ENCODE data around the gene PPARA.

PPARA gene

GRCh38 chr22:46150034-46150654, at the start of gene PPARA:
PPARA (plus strand) TSS chr22:46150526; CDS start chr22:46198384, 47,858 bp downstream.
- in situ Hi-C loops (cut with HindIII; ENCODE audit: low sequenced_read_pairs), result no loop called here

GRCh38 chr22:46102159-46102558, 48.2 kb upstream of the PPARA start:
- in situ Hi-C loops (cut with HindIII; ENCODE audit: low sequenced_read_pairs), result no loop called here

GRCh38 chr22:46102752-46103151, 47.6 kb upstream of the PPARA start:
- in situ Hi-C loops (cut with HindIII; ENCODE audit: low sequenced_read_pairs), result no loop called here

GRCh38 chr22:46103181-46103580, 47.1 kb upstream of the PPARA start:
- in situ Hi-C loops (cut with HindIII; ENCODE audit: low sequenced_read_pairs), result no loop called here

DNA sequence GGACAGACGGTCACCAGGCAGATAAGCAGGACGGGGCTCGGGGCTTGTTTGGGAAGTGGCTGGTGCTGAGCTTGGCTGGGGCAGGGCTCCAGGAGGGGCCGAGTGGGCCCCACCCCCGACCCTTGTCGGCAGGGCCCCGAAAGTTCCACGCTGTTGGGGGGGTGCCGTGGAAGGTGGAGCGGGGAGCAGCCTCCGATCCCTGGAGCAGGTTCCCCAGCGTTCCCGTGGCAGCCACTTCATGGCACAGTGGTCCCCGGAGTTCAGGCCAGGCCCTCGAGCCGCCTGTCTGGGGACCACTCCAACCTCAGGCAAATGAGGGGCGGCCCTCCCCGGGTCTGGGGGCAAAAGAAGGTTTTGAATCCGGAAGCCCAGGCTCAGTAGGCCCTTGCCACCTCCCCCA, 46.7 kb upstream of the PPARA start:
- in situ Hi-C loops (cut with HindIII; ENCODE audit: low sequenced_read_pairs), result no loop called here

- in situ Hi-C loops (cut with HindIII; ENCODE audit: low sequenced_read_pairs), result no loop called here
Observed at GRCh38 chr22:46104170-46104880, 46.0 kb upstream of the PPARA start.

DNA sequence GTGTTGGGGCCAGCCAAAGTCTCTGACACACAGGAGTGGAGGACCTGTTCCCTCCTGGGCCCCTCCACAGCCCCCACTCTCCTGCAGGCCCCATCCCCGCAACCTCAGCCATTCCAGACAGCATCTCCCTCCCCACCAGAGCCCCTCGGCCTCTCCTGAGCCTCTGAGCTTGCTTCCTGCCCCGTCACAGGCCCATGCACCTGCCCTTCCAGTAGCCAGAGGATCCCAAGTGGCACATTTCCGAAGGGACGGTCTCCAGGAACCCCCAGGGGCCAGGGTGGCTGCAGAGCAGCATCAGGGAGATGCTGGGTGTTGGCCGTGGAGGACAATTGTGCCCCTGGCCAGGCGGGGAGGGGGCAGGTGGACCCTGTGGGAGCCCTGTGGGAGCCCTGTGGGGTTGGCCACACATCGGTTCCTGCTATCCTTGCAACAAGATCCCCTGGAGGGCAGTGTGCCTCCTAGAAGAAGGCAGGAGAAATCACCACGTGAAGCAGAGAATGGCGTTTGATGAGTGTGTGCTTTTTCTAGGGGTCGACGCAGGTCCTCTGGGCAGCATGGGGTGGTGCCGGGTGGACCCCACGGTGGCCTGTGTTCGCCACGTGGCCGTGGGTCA, 45.3 kb upstream of the PPARA start:
- in situ Hi-C loops (cut with HindIII; ENCODE audit: low sequenced_read_pairs), result no loop called here

DNA sequence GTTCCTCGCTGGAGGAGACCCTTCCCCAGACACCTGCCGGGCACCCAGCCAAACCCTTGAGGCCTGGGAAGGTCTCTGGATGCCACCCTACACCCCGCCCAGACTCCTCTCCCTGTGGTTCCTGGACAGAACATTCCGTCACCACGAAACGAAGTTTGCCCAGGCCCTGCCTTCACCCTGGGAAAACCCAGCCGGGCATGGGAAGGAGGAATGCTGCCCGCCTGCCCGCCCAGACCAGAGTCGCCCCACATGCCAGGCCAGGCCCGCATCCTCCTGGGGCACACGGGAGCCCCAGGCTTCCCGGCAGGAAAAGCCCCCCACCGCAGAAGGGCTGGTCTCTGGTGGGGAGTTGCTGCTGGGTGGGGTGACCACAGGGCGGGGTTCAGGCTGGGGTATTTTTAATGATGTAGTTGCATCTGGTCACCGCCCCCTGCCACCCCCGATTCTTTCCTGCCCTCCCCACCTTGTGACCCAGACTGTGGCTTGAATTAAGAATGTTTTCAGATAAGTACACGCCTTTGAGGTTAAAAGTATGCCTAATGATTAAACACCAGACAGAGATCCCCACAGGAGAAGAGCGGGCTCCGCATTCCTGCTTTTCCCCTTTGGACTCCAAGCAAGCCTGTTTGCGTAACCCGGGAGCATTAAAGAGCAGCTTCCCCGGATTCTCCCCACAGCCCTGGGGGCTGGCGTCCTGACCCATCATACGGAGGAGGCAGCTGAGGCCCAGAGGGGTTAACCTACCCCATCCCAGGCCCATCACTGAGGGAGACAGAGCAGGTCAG, 44.6 kb upstream of the PPARA start:
- in situ Hi-C loops (cut with HindIII; ENCODE audit: low sequenced_read_pairs), result no loop called here

DNA sequence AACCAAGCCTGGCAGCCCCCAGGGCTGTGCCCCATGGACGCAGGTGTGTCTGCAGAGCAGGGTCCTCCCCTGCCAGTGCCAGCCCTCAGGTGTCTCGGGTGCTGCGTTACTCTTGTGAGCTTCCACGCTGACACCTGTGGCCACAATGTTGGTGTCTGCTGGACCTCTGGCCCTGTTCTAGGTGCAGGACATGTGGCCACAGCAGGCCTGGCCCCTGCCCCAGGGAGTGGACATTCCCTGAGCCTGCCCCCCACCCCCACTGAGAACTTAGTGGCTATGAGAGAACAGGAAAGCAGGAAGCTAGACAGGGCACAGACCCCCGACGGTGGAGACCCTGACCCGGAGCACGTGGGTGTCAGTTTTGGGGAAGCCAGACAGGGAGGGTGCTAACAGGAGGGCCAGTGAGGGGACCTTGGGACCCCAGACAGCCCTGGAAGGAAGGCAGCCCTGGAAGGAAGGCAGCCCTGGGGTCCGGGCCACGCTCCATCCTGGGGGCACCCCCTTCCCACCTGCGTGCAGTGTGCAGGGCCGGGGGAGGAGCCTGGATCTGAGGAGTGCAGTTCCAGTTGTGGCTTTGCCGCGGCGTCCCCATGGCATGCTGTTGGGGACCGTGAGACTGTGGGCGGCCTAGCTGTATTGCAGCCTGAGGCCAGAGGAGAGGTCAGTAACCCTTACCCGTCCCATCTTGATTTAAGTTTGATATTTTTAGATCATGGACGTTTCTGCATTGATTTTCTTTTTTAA, 43.9 kb upstream of the PPARA start:
- in situ Hi-C loops (cut with HindIII; ENCODE audit: low sequenced_read_pairs), result no loop called here

GRCh38 chr22:46107089-46107664, 43.1 kb upstream of the PPARA start:
- in situ Hi-C loops (cut with HindIII; ENCODE audit: low sequenced_read_pairs), result no loop called here

DNA sequence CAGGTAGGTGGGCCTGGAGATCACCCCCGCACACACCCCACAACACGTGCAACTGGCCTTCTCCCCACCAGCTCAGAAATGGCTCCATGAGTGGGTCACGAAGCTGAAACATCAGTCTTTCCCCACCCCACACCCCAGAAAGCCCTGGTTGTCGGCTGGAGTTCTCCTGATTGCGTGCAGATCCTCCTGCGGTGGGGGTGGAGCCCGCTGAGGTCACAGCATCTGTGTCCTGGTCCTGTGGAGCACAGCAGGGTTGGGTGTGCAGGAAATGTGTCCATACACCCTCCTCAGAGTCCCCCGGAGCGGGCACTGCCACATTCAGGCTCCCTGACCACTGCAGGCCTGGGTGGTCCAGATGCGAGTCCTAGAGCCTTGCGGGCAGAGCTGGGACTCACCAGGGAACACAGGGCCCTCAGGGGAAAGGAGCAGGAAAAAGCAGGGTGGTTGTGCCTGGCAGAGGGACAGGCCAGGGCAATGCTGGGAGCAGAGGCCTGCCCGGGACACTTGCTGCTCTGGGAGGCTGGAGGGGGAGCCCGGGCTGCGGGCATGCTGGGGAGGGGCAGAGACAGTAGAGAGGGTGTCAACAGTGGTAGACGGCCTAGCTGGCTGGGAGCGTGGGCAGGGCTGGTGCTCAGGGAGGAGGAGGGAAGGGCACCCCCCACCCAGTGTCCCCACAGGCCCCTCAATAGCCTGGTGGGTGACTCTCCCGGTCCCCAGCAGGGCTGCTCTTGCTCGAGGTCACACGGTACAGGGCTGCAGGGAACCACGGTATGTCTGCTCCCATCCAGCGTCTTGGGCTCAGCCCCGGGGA, 42.4 kb upstream of the PPARA start:
- in situ Hi-C loops (cut with HindIII; ENCODE audit: low sequenced_read_pairs), result no loop called here

- in situ Hi-C loops (cut with HindIII; ENCODE audit: low sequenced_read_pairs), result no loop called here
Observed at GRCh38 chr22:46108564-46109473, 41.5 kb upstream of the PPARA start.

DNA sequence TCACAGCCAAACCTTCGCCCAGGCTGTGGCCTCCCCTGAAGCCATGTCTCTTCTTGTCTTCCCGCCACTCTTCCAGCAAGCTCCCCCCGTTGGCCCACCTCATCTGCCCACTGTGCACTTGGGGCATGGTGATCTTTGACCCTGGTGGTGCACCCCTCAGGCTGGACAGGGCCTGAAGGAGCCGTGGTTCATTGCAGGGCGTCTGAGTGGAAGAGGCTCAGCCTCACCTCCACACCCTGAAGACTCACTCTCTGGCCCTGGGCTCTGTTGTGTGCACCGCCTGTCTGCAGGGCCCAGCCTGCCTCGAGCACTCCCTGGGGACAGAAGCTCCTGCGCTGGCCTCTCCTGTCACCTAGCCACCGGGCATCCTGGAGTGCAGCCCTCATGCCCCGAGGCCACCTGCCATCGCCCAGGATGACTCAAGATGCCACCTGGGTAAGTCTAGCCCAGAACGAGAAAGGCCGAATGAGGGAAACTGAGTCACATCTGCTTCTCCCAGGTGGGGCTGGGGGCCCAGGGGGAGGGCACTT, 40.8 kb upstream of the PPARA start:
- in situ Hi-C loops (cut with HindIII; ENCODE audit: low sequenced_read_pairs), result no loop called here

- in situ Hi-C loops (cut with HindIII; ENCODE audit: low sequenced_read_pairs), result no loop called here
Observed at GRCh38 chr22:46110215-46110614, 40.1 kb upstream of the PPARA start.

- in situ Hi-C loops (cut with HindIII; ENCODE audit: low sequenced_read_pairs), result no loop called here
Observed at GRCh38 chr22:46111645-46112306, 38.5 kb upstream of the PPARA start.

DNA sequence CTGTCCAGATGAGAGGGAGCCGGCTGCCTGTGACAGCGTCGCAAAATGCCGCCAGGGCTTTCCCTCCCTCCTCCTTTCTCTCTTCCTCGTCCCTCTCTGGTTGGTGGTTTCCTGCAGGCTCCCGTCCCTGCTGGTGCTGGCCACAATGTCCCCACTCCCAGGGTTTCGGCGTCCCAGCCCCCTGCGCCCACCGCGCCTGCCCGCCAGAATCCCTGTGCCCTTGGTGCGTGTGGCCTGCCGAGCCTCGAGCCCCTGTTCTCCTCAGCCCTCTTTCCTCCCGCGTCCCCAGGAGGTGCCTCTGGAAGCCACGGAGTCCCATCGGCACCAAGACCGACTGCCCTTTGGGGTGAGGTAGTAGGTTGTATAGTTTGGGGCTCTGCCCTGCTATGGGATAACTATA, 37.9 kb upstream of the PPARA start:
- in situ Hi-C loops (cut with HindIII; ENCODE audit: low sequenced_read_pairs), result no loop called here

DNA sequence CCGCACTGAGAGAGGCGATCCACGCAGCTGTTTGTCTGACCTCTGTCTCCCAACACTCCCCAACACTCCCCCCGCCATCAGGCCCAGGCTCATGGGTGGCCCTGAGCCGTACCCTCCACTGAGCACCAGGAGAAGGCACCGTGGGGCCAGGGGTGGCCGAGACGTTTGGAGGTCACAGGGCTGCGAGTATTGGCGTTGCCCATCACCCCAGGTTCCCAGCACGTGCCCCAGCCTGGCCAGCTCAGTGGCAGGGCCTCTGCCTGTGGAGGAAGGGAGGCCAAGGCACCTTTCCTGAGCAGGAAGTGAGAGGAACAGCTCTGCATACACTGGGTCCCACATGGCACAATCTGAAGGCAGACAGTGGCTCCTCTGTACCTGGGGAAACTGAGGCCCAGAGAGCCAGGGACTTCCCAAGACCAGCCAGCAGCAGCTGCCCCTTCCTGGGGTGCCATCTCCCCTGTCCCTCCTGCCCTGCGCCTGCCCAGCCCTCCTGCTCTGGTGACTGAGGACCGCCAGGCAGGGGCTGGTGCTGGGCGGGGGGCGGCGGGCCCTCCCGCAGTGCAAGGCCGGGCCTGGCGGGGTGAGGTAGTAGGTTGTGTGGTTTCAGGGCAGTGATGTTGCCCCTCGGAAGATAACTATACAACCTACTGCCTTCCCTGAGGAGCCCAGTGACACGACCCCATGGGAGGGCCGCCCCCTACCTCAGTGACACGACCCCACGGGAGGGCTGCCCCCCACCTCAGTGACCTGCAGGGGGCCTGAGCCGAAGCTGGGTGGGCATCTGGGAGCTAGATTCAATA, 37.0 kb upstream of the PPARA start:
- in situ Hi-C loops (cut with HindIII; ENCODE audit: low sequenced_read_pairs), result no loop called here

All from DLD1 (cell line).